GM12878 (cell line): ENCODE results near the gene POLE3. TPM values are rescaled to one million over a fixed set of nuclear protein-coding genes. Genes with fewer than 3 reads are reported as not detected.

Experiments used
- ATAC-seq: fragments of 200-7000 bp; cut with Tn5 transposase; 3 replicates; pipeline ENCODE4 v1.9.1; 2020; ENCODE audit warnings: mild to moderate bottlenecking, moderate library complexity
- BruUV-seq: library from RNA; stranded (reverse); fragments of 400-500 nt; replicated peaks from 2 replicates; lab custom pipeline; 2021; lab: Mats Ljungman, UMichigan
- CTCF ChIA-PET: fragments of 300-600 bp; sonication (Branson Sonifier 250); formaldehyde crosslinking; extraction: SDS; loops from one replicate; lab custom pipeline; 2021; ENCODE audit warnings: inconsistent platforms; lab: Yijun Ruan, JAX
- POLR2A ChIA-PET: fragments of 350-600 bp; formaldehyde crosslinking; extraction: SDS; loops from one replicate; lab custom pipeline; 2021; ENCODE audit warnings: inconsistent platforms; lab: Charles Lee
- RAD21 ChIA-PET: fragments of 300-600 bp; sonication (Branson Sonifier 250); formaldehyde crosslinking; loops from one replicate; lab custom pipeline; 2023; ENCODE audit warnings: antibody characterized with exemption; ENCODE audit not compliant: unreplicated experiment; lab: Charles Lee
- SMC1A ChIA-PET: fragments of 300-600 bp; sonication (Branson Sonifier 250); formaldehyde crosslinking; loops from one replicate; lab custom pipeline; 2023; ENCODE audit not compliant: unreplicated experiment, uncharacterized antibody; lab: Charles Lee
- DNase-seq: peaks from one replicate; pipeline ENCODE4 v3.0.0-alpha.2; 2011; ENCODE audit warnings: low read depth, low spot score
- FAIRE-seq: peaks from 3 replicates; lab custom pipeline; 2011; peaks lifted over from hg19 to GRCh38; lab: Jason Lieb, UNC
- H2AFZ ChIP-seq: 2 replicates; pipeline ENCODE4 v1.6.0; 2011; ENCODE audit warnings: low read depth, low read length, control low read depth; ENCODE audit not compliant: control insufficient read depth
- H3K27ac ChIP-seq: 2 replicates; pipeline ENCODE4 v1.5.1; 2011; ENCODE audit warnings: control low read depth; ENCODE audit not compliant: control insufficient read depth, insufficient read depth
- H3K27me3 ChIP-seq, 2 experiments: replicated peaks in 1 of 2; 2 replicates each; pipeline versions ENCODE4 v1.6.0 to v1.6.1; 2011; ENCODE audit warnings: low read length in 1 of 2; ENCODE audit not compliant: control insufficient read depth in 2 of 2, insufficient read depth in 2 of 2
- H3K36me3 ChIP-seq, 2 experiments: 2 replicates each; pipeline ENCODE4 v1.5.1; 2011; ENCODE audit warnings: low read length in 1 of 2; ENCODE audit not compliant: control insufficient read depth in 2 of 2, insufficient read depth in 2 of 2
- H3K4me1 ChIP-seq: 2 replicates; pipeline ENCODE4 v1.6.1; 2011; ENCODE audit warnings: mild to moderate bottlenecking, low read length, moderate library complexity, mixed read lengths; ENCODE audit not compliant: control insufficient read depth, insufficient read depth
- H3K4me2 ChIP-seq: 2 replicates; pipeline ENCODE4 v1.6.0; 2011; ENCODE audit warnings: control low read depth; ENCODE audit not compliant: control insufficient read depth, insufficient read depth
- H3K4me3 ChIP-seq: fragments of 200-600 bp; sonication (generic); 2 replicates; pipeline ENCODE4 v1.5.1; 2016
- H3K79me2 ChIP-seq: 2 replicates; pipeline ENCODE4 v1.6.0; 2011; ENCODE audit warnings: low read length; ENCODE audit not compliant: control insufficient read depth, insufficient read depth
- H3K9ac ChIP-seq: 2 replicates; pipeline ENCODE4 v1.8.0; 2011; ENCODE audit warnings: low read length, control low read depth, mixed read lengths; ENCODE audit not compliant: control insufficient read depth, insufficient read depth
- H3K9me3 ChIP-seq: replicated peaks from 3 replicates; pipeline ENCODE4 v1.5.1; 2011; ENCODE audit warnings: mild to moderate bottlenecking, low read length; ENCODE audit not compliant: control insufficient read depth, insufficient read depth
- H4K20me1 ChIP-seq: 2 replicates; pipeline ENCODE4 v1.6.0; 2011; ENCODE audit not compliant: control insufficient read depth, insufficient read depth
- ATF7 ChIP-seq: fragments of 450-650 bp; IDR thresholded peaks from 2 replicates; pipeline ENCODE4 v1.6.1; 2016; ENCODE audit warnings: low read depth, mild to moderate bottlenecking
- CBX5 ChIP-seq: sonication (generic); IDR thresholded peaks from 2 replicates; pipeline ENCODE4 v1.6.1; 2016; ENCODE audit warnings: low read depth, moderate library complexity, mild to moderate bottlenecking, inconsistent platforms
- CHD4 ChIP-seq: fragments of 200-600 bp; sonication (generic); IDR thresholded peaks from 2 replicates; pipeline ENCODE4 v1.6.1; 2016; ENCODE audit warnings: mild to moderate bottlenecking
- CREB1 ChIP-seq: IDR thresholded peaks from 2 replicates; pipeline ENCODE4 v1.6.1; 2012; ENCODE audit warnings: low read depth, mild to moderate bottlenecking, inconsistent platforms
- GABPA ChIP-seq: IDR thresholded peaks from 2 replicates; pipeline ENCODE4 v1.6.1; 2014; ENCODE audit warnings: antibody characterized with exemption, low read depth, mild to moderate bottlenecking, inconsistent platforms
- HSF1 ChIP-seq: fragments of 150-350 bp; IDR thresholded peaks from 2 replicates; pipeline ENCODE4 v1.6.1; 2014; ENCODE audit warnings: mild to moderate bottlenecking, low read depth, low read length
- MEF2B ChIP-seq: fragments of 450-650 bp; IDR thresholded peaks from 2 replicates; pipeline ENCODE4 v1.6.1; 2018; ENCODE audit warnings: mild to moderate bottlenecking, moderate library complexity; ENCODE audit not compliant: partially characterized antibody, poor library complexity, severe bottlenecking
- MTA2 ChIP-seq: fragments of 450-650 bp; IDR thresholded peaks from 2 replicates; pipeline ENCODE4 v1.6.1; 2016; ENCODE audit warnings: low read depth, mild to moderate bottlenecking, moderate library complexity
- MXI1 ChIP-seq: fragments of 150-350 bp; IDR thresholded peaks from 2 replicates; pipeline ENCODE4 v1.6.1; 2011; ENCODE audit warnings: low read depth, mild to moderate bottlenecking, inconsistent platforms, low read length, improper control_type of control experiment
- PML ChIP-seq: IDR thresholded peaks from 2 replicates; pipeline ENCODE4 v1.6.1; 2012; ENCODE audit warnings: low read length, inconsistent platforms
- SMAD1 ChIP-seq: fragments of 450-650 bp; IDR thresholded peaks from 2 replicates; pipeline ENCODE4 v1.6.1; 2018; ENCODE audit warnings: mild to moderate bottlenecking, low read depth; ENCODE audit not compliant: partially characterized antibody
- SREBF2 ChIP-seq: IDR thresholded peaks from 2 replicates; pipeline ENCODE4 v1.6.1; 2012; ENCODE audit warnings: mild to moderate bottlenecking, low read length
- STAT3 ChIP-seq: IDR thresholded peaks from 2 replicates; pipeline ENCODE4 v1.6.1; 2011; ENCODE audit warnings: low read depth, low read length, improper control_type of control experiment
- TARDBP ChIP-seq: IDR thresholded peaks from 2 replicates; pipeline ENCODE4 v1.6.1; 2016; ENCODE audit warnings: borderline replicate concordance
- ZBED1 ChIP-seq: IDR thresholded peaks from 2 replicates; pipeline ENCODE4 v1.6.1; 2016; ENCODE audit warnings: borderline replicate concordance
- ZNF622 ChIP-seq: fragments of 450-650 bp; IDR thresholded peaks from 2 replicates; pipeline ENCODE4 v1.6.1; 2017; ENCODE audit warnings: mild to moderate bottlenecking, inconsistent platforms
- ZZZ3 ChIP-seq: IDR thresholded peaks from 2 replicates; pipeline ENCODE4 v1.6.1; 2011; ENCODE audit warnings: low read depth; ENCODE audit not compliant: control insufficient read depth, insufficient read length
- WGBS: methylation state at CpG from one replicate; pipeline ENCODE4 v1.1.6; 2016; ENCODE audit warnings: low lambda C conversion rate; ENCODE audit not compliant: insufficient replicate concordance, insufficient coverage; ENCODE audit errors: missing lambda C conversion rate; 5-methylcytosine and 5-hydroxymethylcytosine counted together
- in situ Hi-C: fragments of 300-500 bp; cut with MboI; formaldehyde crosslinking; loops from 9 replicates; pipeline ENCODE4 v1.14.3; 2018; ENCODE audit warnings: mixed read lengths
- intact Hi-C: fragments of 100-400 bp; cut with micrococcal nuclease; formaldehyde crosslinking; loops from one replicate; pipeline ENCODE4 v1.14.2; 2022; ENCODE audit not compliant: unreplicated experiment
- polyA plus RNA-seq, 11 experiments: library from polyadenylated mRNA; depleted of rRNA in 4 of 11; unstranded in 6 of 11; stranded (reverse) in 5 of 11; fragments of >200 nt; fragmentation: Nextera tagmentation in 4 of 11; fragmentation: Illumina TruSeq in 1 of 11; extraction: Ambion mirVana in 4 of 11; extraction: Trizol in 1 of 11; gene quantifications; 1 replicate in 1 of 11; 2 replicates in 10 of 11; pipeline versions ENCODE4 v1.2.1 to v1.2.3, GENCODE V29; 2011 to 2016; ENCODE audit warnings: inconsistent platforms in 2 of 11, missing spikeins in 2 of 11, low read depth in 1 of 11
- total RNA-seq, 4 experiments: library from RNA; depleted of rRNA in 3 of 4; stranded (reverse); fragments of >200 nt in 3 of 4; fragmentation: Illumina TruSeq in 1 of 4; extraction: Trizol in 1 of 4; gene quantifications; 2 replicates each; pipeline versions ENCODE4 v1.2.1 to v1.2.3, GENCODE V29; 2013 to 2021
- TF ChIP-seq, protein P1 (sequence below): IDR thresholded peaks from 2 replicates; pipeline ENCODE4 v1.6.1; 2012; ENCODE audit warnings: improper control_type of control experiment, low read depth, low read length; ENCODE audit not compliant: insufficient replicate concordance
- TF ChIP-seq, protein P2 (sequence below): IDR thresholded peaks from 2 replicates; pipeline ENCODE4 v1.6.1; 2012; ENCODE audit warnings: low read depth, low read length, improper control_type of control experiment

Gene POLE3
- total and polyA plus RNA-seq, 10 of the 15 experiments (the other 5 are each of a cell fraction or from before 2014, with no cell fraction given), result 40.8 to 116 (median 80.2) TPM

DNA sequence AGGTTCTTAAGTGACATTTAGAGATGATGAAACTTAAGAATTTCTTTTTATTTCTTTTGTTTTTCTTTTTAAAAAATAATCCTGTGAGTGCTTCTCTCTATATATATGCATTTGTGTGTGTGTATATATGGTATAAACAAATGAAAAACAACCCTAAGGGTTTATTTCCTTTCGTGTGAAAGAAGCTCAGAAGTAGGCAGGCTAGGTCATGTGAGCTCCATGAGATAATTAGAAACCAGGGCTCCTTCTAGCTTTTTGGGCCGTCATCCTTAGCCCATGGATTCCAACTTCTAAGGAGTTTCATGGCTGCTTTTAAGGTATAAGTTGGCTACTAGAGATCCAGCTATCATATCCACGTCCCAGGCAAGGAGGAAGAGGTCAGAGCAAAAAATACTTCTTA is 11.3 kb upstream of the POLE3 start (continued):
- no peak for TF ChIP-seq MEF2B
- TF ChIP-seq, all 136 proteins: peak for 0

GRCh38 chr9:113417370-113417769 is 6.9 kb upstream of the POLE3 start:
- FAIRE-seq (peak; percentile 18), DNase-seq (no peak), ATAC-seq (no peak)
- H3K79me2 ChIP-seq, result no peaks in the 10 kb centered on the region
- H3K27me3 ChIP-seq, result no peaks in the 10 kb centered on the region
- no peaks in the 10 kb centered on the region for H3K9me3 ChIP-seq
- H4K20me1 ChIP-seq, result no peaks in the 10 kb centered on the region
- H3K4me2 ChIP-seq, result no peak overlapping the region
- no TSS peak for BruUV-seq
- RAD21 ChIA-PET, result interaction anchor here (1.3 kb wide), 1 partner anchor 241 kb away, joined by 6 read pairs; no protein-coding TSS in a partner anchor
- no peaks in the 10 kb centered on the region for H3K36me3 ChIP-seq
- no peak overlapping the region for H3K4me3 ChIP-seq
- CTCF ChIA-PET, result interaction anchor here (1.4 to 3.3 kb wide), 2 partner anchors 13 to 17 kb away, joined by 4 to 13 read pairs; partner anchors contain the start of gene ALAD
- WGBS, result 42% methylated on average over 4 of the region's 4 CpGs
- intact Hi-C loops (no loop called here), in situ Hi-C loops (no loop called here)
- H3K4me1 ChIP-seq, result peaks cover 12% of the 10 kb centered on the region; the same call in 1 of the 2 replicates
- no peak overlapping the region for H3K9ac ChIP-seq
- POLR2A ChIA-PET, result no interaction called here
- no peak overlapping the region; the same call in 1 of the 2 replicates for H2AFZ ChIP-seq
- SMC1A ChIA-PET, result interaction anchor here (1.0 to 1.6 kb wide), 2 partner anchors 106 to 241 kb away, joined by 3 to 5 read pairs; no protein-coding TSS in a partner anchor
- no peak overlapping the region for H3K27ac ChIP-seq
- no peak for TF ChIP-seq ATF7
- no peak for TF ChIP-seq GABPA
- no peak for TF ChIP-seq ZNF622
- TF ChIP-seq SREBF2, result no peak
- TF ChIP-seq ZZZ3, result no peak
- TF ChIP-seq HSF1, result no peak
- no peak for TF ChIP-seq STAT3
- TF ChIP-seq MTA2, result no peak
- TF ChIP-seq CREB1, result no peak
- no peak for TF ChIP-seq CHD4
- TF ChIP-seq, protein P1, sequence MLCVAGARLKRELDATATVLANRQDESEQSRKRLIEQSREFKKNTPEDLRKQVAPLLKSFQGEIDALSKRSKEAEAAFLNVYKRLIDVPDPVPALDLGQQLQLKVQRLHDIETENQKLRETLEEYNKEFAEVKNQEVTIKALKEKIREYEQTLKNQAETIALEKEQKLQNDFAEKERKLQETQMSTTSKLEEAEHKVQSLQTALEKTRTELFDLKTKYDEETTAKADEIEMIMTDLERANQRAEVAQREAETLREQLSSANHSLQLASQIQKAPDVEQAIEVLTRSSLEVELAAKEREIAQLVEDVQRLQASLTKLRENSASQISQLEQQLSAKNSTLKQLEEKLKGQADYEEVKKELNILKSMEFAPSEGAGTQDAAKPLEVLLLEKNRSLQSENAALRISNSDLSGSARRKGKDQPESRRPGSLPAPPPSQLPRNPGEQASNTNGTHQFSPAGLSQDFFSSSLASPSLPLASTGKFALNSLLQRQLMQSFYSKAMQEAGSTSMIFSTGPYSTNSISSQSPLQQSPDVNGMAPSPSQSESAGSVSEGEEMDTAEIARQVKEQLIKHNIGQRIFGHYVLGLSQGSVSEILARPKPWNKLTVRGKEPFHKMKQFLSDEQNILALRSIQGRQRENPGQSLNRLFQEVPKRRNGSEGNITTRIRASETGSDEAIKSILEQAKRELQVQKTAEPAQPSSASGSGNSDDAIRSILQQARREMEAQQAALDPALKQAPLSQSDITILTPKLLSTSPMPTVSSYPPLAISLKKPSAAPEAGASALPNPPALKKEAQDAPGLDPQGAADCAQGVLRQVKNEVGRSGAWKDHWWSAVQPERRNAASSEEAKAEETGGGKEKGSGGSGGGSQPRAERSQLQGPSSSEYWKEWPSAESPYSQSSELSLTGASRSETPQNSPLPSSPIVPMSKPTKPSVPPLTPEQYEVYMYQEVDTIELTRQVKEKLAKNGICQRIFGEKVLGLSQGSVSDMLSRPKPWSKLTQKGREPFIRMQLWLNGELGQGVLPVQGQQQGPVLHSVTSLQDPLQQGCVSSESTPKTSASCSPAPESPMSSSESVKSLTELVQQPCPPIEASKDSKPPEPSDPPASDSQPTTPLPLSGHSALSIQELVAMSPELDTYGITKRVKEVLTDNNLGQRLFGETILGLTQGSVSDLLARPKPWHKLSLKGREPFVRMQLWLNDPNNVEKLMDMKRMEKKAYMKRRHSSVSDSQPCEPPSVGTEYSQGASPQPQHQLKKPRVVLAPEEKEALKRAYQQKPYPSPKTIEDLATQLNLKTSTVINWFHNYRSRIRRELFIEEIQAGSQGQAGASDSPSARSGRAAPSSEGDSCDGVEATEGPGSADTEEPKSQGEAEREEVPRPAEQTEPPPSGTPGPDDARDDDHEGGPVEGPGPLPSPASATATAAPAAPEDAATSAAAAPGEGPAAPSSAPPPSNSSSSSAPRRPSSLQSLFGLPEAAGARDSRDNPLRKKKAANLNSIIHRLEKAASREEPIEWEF, result no peak
- TF ChIP-seq PML, result no peak
- TF ChIP-seq, protein P2, sequence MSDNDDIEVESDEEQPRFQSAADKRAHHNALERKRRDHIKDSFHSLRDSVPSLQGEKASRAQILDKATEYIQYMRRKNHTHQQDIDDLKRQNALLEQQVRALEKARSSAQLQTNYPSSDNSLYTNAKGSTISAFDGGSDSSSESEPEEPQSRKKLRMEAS, result no peak
- TF ChIP-seq CBX5, result no peak
- no peak for TF ChIP-seq ZBED1
- TF ChIP-seq TARDBP, result no peak
- no peak for TF ChIP-seq MXI1
- TF ChIP-seq SMAD1, result no peak
